Mesenteric fat pad (tissue), 1 donor: ENCODE results near the gene KAZN. TPM values are rescaled to one million over a fixed set of nuclear protein-coding genes. Genes with fewer than 3 reads are reported as not detected.
"Not testable (repeated sequence)": the region's sequence is repeated elsewhere in the genome, so short reads cannot be mapped to it uniquely, and the experiment has no call there.

Source experiments
- DNase-seq: peaks from one replicate; pipeline ENCODE4 v3.0.0-alpha.2; 2020; ENCODE audit warnings: low spot score
- long read RNA-seq: library from polyadenylated mRNA; unstranded; transcript quantifications from one replicate; pipeline ENCODE4 v2.0.0, GENCODE V29; 2020
- total RNA-seq: library from RNA; stranded (reverse); fragmentation: NEBNext Ultra II Directional; extraction: Animal tissue kit (Norgen Biotek cat#: 25700); gene quantifications from one replicate; pipeline ENCODE4 v1.2.1, GENCODE V29; 2021
- donor health status: DM: yes; HTN: yes; CAD: no.

The KAZN gene
- total RNA-seq = 26.9 TPM
- long read RNA-seq, partial matches to known transcripts = 3 of 71 reads
- long read RNA-seq, other reads (novel, unspliced or antisense) = 65 of 71 reads

DNA sequence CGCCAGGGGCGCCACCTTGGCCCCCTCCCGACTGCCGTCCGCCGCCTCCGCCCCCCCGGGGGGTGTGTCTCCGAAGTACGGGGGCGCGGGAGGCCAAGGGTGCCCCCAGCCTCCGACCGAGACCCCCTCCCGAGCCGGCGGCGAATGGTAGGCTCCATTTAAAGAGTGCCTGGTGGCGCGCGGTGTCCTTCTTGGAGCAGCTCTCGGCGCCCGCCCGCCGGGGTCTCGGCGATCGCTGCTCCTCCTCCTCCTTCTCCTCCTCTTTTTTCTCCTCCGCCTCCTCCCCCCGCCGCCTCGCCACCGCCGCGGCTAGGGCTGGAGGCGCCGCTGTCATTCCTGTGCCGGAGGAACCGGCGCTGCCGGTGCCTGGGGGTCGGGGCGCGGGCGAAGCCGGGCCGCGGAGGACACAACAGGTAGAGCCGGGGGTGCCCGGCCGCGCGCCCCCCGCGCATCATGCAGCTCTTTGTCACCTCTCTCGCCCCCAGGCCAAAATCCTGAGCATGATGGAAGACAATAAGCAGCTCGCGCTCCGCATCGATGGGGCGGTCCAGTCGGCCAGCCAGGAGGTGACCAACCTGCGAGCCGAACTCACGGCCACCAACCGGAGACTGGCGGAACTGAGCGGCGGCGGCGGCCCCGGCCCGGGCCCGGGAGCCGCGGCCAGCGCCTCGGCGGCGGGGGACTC lies at the start of gene KAZN:
Gene KAZN (plus strand): TSS at position 188 of the 685 bp plus-strand sequence.
- no peak for DNase-seq

DNA sequence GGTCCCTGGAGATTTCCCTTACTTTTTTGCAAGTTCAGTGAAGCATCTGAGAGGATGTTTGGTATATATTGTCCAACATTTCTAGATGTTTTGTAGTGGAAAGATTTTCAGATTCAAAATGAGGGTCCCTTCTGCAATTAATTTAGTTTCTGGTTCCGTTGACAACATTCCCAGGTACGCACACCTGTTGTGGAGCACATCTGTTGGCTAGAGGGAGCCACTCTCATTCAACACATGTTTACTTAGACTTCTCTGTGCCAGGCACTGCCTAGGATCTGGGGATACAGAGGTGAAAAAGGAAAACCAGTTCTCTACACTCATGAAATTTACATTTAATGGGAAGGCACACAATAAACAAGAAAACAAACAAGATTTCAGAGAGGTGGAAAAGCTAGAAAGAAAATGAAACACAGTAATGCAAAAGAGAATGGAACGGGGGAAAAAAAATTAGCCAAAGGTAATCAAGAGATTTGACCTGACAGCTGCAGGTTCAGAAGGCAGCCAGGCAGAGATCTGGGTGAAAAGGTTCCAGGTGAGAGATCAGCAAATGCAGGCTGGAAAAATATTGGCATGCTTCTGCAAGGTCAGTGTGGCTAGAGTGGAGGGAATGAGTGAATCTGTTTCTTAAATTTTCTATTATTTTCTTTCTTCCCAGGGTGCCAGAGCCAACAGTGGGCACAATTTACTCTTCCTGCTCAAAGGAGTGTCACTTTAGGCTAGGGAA lies 48.4 kb upstream of the KAZN start:
- DNase-seq = no peak

DNA sequence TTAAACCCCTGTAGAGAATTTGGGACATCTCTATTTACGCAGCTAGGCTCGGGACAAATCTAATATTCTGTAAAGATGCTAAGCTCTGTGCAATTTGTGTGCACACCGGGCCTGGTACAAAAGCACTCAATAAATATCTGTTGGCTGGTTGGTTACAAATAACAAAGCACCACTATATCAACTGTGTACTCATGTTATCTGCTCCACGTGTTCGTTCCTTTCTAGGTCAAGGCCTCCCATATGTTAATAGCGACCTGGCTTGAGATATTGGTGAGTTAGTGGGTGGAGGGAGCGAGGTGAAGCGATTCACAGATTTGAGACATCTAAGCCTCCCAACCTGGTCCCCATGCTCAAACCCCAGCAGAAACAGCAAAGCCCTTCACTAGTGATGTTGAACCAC lies 47.1 kb upstream of the KAZN start:
- no peak for DNase-seq

DNA sequence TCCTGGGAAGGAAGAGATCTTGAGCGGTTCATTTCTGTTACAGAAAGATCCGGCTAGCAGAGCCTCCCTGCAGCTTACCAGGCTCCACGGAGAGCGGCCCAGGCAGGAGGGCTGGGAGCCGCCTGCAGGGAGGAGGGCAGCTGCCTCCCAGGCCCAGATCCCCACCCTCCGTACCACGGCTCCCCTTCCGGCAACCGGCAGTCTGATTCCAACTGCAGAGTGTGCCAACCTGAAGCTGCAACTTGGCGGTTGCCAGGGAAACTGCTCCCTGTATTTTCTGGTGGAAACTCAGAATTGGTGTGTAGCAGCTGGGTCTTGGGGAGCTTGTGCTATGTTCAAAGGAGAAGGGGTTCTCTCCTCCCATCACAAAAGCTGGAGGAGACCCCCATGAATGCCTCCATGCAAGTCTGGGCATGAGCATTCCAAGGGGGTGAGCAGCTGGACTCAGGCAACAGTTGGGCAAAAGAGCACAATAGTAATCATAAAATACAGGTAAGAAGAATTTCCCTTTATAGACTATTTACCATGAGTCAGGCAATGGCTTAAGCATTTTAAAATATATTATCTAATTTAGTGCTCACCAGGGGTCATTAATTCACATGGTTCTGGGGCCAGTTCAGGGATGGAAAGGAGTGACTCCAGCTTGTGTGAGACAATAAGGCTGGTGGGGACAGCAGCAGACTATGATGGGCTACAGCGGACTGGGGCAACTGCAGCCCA lies 46.1 kb upstream of the KAZN start:
- DNase-seq = no peak

DNA sequence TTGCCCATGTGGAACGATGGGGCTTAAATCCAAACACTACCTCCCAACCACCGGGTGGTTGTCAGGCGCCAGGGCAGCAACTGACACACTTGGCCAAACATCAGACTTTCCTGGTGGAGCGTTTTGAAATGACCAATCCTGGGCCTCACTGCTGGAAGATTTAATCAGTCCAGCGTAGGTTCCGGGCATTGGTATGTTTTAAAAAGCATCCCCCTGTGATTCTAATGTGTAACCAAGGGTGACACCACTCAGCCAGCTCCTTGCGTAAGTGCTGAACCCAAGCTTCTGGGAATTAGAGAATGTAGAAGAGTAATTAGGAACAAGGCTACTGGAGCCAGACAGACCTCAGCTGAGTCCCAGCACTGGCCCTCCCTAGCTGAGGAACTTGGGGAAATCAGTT lies 44.8 kb upstream of the KAZN start:
- DNase-seq = no peak

DNA sequence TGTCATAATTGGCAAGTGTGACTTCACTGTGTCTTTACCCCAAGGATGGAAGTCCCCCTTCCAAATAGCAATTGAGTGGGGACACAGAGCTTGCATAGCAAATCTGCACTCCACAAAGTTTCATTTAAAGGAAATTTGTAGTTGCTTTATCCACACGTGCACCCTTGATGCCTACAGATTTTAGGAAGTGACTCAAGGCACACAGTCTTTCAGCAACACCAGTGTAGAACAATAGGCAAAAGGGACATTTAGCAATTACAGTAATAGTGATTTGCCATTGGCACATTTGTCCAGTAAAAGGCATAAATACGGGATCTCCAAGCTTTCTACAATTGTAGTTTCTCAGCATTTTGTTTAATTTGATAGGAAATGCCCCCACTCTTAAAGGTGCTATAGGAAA lies 43.4 kb upstream of the KAZN start:
- no peak for DNase-seq

DNA sequence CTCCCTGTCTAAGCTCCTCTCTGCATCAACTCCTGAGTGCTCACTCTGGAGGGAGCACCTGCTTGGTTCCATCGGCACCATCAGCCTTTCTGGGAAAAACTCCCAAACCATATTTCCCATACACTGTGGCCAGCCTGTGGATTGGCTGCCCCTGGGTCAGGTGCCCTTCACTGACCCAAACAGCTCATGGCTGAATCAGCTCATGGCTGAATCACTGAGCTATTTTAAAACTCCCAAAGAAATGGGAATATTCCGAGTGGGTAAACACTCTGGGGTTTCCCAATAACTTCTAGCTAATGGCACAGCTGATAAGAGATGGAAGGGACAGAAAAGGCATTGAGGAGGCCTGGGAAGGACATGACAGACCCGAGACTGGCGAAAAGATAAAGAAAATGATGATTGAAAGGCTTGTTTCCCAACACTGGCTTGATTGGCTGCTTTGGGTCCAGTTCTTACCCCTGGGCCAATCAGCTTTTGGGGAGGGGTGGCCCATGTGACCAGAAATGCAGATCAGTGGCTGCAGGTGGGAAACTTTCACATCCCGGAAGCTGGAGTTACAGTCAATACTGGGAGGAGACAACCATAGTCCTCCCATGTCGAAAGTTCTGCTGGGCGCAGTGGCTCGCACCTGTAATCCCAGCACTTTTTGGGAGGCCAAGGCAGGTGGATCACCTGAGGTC lies 37.3 kb upstream of the KAZN start:
- no peak for DNase-seq

DNA sequence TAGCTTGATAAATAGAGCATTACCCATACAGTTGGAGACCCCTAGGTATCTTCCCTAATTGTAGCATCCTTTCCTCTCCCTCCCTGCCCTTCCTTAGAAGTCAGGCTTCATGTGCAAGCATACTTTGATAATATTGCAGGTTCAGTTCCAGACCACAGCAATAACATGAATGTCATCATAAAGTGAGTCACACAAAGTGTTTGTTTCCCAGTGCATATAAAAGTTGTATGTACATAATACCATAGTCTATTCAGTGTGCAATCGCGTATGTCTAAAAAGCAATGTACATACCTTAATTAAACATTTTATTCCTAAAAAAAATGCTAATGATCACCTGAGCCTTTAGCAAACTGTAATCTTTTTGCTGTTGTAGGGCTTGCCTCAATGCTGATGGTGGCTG lies 33.4 kb upstream of the KAZN start:
- DNase-seq = no peak

DNA sequence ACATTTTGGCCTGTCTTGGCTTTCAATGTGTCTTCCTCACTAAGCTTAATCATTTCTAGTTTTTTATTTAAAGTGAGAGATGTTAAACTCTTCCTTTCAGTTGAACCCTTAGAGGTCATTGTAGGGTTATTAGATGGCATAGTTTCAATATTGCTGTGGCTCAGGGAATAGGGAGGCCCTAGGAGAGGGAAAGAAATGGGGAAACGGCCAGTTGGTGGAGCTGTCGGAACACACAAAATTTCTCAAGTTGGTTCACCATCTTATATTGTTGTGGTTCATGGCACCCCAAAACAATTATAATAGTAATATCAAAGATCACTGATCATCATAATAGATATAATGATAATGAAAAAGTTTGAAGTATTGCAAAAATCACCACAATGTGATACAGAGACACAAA lies 31.4 kb upstream of the KAZN start:
- DNase-seq = no peak

DNA sequence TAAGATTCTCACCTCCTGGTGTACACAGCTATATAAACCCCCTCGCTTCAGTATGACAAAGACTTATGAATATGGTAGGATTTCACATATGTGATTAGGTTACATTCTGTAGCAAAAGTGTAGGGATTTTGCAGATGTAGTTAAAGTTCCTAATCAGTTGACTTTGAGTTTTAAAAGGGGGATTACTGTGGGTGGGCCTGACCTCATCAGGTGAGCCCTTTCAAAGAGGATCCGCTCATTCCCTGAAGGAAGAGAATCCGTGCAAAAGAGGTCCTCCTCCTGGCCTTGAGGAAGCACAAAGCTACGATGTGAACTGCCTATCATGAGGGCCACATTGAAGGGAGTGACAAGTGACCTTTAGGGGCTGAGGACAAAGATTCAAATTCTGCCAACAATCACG lies 30.6 kb upstream of the KAZN start:
- no peak for DNase-seq

DNA sequence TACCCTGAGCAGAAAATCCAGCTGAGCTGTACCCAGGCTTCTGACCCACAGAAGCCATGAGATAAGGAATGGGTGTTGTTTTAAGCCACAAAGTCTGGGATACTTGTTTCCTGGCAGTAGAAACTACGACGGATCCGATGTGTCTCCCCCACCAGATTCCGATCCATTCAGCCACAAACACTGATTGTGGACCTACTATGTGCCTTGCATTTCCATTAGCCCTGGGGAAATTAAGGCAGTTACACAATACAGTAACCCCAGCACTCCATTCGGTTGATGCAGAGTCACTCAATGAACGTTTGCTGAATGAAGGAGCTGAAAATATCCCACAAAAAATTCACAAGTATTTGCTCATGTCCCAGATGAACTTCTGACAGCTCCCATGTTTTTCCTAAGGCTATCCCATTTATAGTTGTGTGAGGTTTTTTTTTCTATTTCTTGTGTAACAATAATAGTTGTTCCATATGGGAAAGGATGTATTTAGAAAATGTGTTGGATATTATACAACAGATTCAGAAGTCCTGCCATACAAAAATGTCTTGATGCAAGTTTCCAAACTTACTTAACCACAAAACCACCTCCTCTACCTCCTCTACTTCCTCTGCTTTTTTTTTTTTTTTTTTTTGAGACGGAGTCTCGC lies 29.6 kb upstream of the KAZN start:
- no peak for DNase-seq

DNA sequence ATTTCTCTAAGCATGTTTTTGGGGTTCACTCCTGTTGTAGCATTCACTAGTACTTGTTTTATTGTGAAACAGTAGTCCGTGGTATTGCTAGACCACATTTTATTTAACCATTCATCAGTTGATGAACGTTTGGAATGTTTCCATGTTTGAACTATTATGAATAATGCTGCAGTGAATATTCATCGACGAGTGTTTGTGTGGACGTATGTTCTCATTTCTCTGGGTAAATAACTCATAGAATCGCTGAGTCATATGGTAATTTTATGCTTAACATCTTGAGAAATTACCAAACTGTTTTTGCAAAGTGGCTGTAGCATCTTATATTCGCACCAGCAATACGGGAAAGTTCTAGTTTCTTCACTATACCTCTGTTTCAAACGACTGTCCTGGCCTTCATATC lies 28.0 kb upstream of the KAZN start:
- DNase-seq = no peak

DNA sequence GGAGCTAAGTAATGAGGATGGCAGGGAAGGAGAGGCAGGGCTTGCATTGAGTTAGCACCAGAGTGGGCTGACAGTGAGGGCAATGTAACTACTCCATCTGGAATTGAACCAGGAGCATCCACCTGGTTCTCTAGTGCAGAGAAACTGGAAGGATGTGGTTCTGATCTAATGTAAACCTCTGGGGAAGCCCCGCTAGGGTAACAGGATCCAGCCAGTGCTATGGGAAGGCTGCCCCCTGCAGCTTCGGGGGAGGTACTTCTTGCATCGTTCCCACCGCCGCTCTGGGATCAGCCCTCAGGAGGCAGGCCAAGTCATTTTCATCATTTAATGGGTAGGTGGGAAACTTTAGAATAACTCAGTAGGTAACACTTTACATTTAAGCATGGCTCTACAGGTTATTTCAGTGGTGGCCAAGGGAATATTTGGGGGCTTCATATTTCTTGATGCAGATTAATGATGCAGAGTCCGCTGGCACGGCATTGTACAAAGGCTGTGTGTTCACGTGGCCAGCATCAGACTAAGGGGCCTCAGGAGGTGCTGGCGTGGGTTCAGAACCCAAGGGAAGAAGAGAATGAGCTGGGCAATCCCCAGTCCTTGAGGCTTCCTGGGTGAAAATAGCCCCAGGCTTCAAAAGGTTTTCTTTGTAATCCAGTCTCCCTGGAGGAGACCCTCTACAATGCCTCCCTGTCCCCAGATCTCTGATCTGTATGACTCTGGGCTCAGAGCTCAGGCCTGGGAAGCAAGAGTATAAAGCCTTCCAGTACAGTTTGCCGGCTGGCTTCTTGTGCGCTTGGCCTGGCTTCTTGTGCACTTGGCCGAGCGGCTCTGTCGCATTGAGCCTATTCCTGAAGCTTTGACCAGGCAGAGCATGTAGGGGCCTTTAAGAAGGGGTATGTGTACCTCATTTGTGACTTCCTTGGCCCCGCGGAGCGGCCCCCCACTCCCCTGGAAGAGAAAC lies 26.4 kb upstream of the KAZN start:
- DNase-seq = no peak

DNA sequence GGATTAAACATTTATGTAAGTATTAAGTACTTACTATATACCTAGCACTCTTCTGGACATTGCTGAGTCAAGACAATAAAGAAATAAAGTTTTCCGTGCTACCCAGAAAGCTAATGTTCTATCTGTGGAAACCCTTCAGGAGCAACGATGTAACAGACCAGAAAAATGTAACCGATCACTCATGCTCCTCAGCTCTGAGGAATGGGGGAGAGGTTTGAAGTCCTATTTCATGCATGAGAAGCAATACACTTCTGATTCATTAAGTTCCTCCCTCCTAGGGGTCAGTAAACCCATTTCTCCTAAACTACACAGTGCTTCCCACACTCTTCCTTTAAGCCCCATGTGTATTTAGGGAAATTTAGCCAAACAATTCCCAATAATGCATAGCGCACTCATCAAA lies 25.6 kb upstream of the KAZN start:
- DNase-seq = no peak

DNA sequence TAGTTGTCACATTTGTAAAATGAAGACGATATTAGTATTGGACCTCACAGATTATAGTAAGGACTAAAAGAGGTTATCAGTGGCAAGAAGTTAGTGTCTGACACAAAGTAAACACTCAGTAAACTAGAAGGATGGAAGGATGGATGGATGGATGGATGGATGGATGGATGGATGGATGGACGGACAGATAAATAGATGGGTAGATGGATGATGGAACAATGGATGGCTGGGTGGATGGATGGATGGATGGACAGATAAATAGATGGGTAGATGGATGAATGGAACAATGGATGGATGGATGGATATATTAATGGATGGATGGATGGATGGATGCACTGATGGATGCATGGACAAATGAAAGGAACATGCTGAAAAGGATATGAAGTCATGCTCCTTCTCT lies 22.3 kb upstream of the KAZN start:
- DNase-seq = no peak

DNA sequence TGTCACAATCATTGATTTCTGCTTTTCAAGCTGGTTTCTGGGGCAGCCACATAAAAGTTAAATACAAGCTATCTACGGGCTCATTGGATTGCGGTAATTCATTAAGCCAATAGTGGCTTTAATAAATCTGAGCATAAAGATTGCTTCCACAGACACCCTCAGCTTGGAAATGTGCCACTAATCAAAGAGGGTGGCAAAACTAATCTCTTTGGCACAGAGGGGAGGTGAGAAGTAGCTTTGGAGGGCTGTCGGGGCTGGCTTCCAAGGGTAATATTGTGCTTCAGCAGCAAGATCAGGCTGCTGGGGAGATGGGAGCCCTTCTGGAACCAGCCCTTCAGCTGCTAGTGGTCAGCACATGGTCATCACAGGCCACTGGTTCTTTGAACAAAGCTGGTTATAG lies 21.2 kb upstream of the KAZN start:
- DNase-seq = no peak

DNA sequence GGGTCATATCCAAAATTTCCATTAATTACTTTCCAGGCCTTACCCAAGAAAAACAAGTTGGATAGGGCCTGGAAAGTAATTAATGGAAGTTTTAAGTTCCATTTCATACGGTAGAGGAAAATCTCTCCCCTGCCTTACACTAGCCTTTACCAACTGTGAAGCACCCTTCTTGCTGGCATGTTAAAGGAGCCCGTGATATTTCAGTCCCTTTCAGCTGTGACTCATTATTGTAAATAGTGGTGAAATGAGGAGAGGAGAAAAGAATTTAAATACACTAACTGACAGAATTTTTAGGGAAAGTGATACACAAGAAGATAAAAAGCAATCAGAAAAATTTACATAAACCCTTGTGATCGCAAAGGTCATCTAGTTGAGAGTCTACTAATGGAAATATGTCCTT lies 20.3 kb upstream of the KAZN start:
- no peak for DNase-seq

DNA sequence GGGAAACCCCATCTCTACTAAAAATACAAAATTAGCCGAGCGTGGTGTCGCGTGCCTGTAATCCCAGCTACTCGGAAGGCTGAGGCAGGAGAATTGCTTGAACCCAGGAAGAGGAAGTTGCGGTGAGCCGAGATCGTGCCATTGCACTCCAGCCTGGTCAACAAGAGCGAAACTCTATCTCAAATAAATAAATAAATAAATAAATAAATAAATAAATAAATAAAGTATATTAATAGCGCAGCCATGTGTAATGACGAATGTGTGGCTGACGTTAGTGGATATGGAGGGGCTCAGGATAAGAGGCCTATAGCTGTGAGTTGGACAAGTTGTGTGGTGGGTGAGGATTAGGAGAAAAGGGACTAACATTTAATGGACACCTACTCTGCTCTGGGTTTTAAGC lies 18.2 kb upstream of the KAZN start:
- DNase-seq = not testable (repeated sequence)

DNA sequence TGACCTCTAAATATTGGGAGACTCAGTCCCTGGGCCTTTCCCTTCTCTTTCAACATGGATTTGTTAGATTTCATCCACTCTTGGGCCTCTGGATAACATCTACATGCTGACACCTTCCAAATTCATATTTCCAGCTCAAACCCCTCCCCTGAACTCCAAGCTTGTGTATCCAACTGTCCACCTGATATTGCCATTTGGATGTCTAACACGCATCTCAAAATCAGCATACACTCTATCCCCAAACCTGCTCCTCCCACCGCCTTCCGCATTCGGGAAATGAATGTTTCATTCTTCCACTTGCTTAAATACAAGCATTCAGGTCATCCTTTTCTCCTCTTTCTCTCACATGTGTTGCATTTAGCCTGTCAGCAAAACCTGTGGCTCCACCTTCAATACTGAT lies 17.5 kb upstream of the KAZN start:
- DNase-seq = no peak

DNA sequence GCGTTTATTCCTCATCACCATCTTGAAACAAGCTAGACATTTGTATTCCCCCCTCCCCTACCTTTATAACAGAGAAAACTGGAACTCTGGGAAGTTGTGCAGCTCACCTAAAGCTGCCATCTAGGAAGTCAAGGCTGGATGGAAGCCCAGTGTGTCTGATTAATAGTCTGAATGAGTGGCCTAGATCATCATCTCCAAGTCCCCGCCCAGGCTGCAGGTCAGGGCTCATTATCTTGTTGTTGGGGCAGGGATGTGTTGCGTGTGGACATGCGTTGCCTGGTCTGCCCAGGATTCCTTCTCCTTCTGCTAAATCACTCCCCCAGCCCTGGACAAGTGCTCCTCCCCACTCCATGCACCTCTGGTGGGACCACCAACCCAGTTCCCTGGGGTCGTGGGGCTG lies 14.7 kb upstream of the KAZN start:
- DNase-seq = no peak
